ENCODE measurements around the gene QRICH2.
"Not testable (repeated sequence)": the region's sequence is repeated elsewhere in the genome, so short reads cannot be mapped to it uniquely, and the experiment has no call there.

QRICH2 gene

GRCh38 chr17:76266244-76266938 is 41.7 kb downstream of the QRICH2 start:
- DNase-seq (ENCODE audit: low spot score): no peak

DNA sequence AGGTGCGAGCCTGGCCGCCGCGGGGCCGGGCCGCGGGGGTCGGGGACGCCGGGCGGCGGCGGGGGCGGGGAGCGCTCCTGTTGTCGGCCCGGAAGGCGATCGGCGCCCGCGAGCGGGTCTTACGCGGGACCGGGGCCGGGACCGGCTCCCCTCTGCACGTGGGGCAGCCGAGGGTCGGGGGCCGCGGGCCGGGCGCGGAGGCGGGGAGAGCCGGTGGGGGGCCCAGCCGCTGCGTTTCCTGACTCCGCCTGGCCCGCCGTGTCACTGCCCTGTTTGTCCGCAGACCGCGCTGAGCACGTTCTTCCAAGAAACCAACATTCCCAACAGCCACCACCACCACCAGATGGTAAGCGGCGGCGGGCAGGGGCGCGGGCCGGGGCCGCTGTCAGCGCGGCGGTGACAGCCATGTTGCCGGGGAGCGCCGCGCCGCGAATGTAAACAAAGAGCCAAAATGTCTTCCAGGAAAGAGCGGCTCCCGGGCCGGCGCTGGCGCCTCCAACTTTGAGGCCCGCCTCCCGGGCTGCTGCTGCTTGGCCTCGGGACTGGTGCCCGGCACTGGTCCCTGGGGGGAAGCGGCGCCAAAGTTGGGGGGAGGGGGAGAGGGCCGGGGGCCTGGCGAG is 42.3 kb downstream of the QRICH2 start:
- DNase-seq (ENCODE audit: low spot score): peak; percentile 61

DNA sequence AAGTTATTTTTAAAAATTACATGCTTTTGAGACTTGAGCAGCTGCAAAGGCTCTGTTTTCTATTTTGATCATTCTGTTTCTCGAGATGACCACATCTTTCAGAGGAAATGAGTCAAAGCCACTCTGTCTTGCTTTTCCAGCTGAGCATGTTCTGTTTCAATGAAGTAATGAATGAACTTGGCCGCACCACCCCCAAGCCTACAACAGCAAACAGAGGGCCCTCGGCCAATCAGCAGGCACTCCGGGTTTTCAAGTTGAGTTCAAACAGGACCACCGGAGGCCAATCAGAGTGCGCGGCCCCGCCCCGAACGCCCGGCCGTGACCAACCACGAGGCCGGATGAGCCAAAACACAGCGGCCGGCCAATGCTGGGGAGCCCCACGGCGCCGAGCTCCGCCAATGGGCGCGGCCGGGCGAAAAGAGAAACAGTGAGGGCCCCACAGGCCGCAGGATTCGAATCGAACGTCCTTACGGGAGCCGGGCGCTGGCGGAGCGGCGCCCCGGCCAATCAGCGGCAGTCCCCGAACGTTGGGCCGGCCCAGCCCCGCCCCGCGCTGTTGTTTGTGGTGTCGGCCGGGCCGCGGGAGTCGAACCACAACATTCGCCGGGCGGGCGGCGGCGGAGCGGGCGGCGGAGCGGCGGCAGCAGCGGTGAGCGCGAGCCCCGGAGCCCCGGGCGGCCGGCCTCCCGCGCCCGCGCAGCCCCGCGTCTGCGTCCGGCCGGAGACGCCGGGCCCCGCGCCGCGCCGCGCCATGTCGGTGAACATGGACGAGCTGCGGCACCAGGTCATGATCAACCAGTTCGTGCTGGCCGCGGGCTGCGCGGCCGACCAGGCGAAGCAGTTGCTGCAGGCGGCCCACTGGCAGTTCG is 43.1 kb downstream of the QRICH2 start, which contains the start of gene UBALD2:
TSS of gene UBALD2 (plus strand) at position 594 of the 869 bp plus-strand sequence. CDS start at position 752, 158 bp downstream.
- peak; percentile 100 for DNase-seq (ENCODE audit: low spot score)

DNA sequence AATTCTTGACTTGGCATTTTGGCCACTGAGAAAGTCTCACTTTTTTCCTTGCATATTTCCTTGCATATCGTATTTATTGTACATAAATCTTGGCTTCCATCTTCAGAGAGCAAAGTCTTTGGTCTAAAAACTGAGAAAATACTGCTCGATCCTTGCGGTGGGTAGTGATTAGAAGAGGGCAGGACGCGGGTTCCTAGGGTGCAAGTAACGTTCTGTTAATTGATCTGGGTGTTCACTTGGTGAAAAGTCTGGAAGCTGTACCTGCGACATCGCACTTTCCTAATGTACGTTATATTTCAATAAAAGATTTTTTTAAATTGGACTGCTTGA is 43.7 kb downstream of the QRICH2 start:
- DNase-seq (ENCODE audit: low spot score): no peak

DNA sequence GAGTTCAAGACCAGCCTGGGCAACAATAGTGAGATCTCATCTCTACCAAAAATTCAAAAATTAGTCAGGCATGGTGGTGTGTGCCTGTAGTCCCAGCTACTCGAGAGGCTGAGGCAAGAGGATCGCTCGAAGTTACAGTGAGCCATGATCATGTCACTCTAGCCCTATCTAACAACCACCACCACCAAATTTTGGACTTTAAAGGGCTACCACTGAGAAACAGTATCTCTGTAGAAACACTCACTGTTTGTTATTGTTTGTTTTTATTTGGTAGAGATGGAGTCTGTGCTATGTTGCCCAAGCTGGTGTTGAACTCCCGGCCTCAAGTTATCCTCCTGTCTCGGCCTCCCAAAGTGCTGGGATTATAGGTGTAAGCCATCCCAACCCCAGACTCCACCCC is 44.2 kb downstream of the QRICH2 start:
- DNase-seq (ENCODE audit: low spot score): no peak

GRCh38 chr17:76262732-76263344 is 45.2 kb downstream of the QRICH2 start:
- DNase-seq (ENCODE audit: low spot score): no peak

DNA sequence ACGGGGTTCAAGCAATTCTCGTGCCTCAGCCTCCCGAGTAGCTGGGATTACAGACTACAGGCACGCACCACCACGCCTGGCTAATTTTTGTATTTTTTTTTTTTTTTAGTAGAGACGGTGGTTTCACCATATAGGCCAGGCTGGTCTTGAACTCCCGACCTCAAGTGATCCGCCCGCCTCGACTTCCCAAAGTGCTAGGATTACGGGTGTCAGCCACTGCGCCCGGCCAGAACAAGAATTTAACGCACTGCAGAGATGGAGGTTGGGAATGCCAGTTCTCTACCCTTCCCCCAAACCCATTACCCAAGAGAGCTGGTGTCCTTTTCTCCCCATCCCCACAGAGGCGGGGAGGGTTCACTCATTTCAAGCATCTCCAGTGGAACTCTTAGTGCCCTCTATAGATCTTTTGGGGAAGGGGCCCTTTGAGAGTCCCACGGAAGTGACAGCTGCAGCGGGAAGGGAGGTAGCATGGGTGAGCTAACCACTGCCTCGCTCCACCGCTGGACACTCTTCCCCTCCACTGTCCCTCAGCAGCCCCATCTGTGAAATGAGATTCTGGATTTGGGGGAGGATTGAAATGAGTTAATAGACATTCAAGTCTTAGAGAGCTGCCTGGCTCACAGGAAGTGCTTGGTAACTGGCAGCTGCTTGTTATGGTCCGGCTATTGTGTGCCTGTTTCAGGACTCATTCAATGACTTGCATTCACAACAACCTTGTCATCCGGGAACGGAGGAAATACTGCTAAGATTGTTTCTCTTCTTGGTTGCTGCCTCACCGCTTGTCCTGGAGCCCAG is 46.5 kb downstream of the QRICH2 start:
- DNase-seq (ENCODE audit: low spot score): no peak

GRCh38 chr17:76260669-76261068 is 47.4 kb downstream of the QRICH2 start:
- no peak for DNase-seq (ENCODE audit: low spot score)

- no peak for DNase-seq (ENCODE audit: low spot score)
Observed at GRCh38 chr17:76260220-76260619, 47.9 kb downstream of the QRICH2 start.

DNA sequence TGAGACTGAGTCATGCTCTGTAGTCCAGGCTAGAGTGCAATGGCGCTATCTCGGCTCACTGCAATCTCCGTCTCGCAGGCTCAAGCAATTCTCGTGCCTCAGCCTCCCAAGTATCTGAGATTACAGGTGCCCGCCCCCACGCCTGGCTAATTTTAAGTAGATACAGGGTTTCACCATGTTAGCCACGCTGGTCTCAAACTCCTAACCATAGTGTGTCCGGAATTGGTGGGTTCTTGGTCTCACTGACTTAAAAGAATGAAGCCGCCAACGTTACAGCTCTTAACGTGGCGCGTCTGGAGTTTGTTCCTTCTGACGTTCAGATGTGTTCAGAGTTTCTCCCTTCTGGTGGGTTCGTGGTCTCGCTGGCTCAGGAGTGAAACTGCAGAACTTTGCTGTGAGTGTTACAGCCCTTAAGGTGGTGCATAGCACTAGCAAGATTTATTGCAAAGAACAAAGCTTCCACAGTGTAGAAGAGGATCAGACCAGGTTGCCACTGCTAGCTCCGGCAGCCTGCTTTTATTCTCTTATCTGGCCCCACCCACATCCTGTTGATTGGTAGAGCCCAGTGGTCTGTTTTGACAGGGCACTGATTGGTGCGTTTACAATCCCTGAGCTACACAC is 51.5 kb downstream of the QRICH2 start:
- DNase-seq (ENCODE audit: low spot score): not testable (repeated sequence)

GRCh38 chr17:76255801-76256429 is 52.2 kb downstream of the QRICH2 start:
- no peak for DNase-seq (ENCODE audit: low spot score)

DNA sequence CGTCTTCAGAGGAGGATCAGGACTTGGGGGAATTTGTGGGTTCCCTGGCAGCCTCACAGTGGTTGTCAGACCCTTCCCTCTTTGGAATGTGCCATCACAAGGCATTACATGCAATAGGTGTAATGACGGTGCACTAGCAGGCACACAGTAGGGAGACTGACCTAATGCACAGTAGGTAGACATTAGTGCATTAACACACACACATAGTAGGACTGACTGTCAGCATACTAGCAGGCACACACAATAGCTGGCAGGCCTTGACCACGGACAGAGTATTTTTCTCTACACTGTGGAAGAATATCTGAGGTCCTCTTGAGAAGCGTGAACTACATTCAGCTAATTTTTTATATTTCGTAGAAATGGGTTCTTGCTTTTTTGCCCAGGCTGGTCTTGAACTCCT is 53.8 kb downstream of the QRICH2 start:
- no peak for DNase-seq (ENCODE audit: low spot score)

DNA sequence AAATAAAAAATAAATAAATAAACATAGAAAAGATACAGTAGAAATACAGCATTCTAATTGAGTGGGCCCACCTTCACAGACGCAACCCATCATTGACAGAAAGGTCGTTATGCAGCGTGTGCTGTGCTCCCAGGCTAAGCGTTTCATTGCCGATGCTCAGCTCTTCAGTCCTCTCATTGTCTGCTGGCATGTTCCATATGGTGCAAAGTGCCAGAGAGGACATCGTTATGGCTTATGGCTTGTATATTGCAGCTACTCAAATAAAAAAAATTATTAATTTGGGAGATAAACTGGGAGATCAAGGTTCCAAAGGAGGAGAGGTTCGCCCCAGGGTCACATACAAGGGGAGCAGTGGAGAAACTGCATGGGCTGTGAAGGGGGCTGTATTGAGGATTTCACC is 54.2 kb downstream of the QRICH2 start:
- no peak for DNase-seq (ENCODE audit: low spot score)

DNA sequence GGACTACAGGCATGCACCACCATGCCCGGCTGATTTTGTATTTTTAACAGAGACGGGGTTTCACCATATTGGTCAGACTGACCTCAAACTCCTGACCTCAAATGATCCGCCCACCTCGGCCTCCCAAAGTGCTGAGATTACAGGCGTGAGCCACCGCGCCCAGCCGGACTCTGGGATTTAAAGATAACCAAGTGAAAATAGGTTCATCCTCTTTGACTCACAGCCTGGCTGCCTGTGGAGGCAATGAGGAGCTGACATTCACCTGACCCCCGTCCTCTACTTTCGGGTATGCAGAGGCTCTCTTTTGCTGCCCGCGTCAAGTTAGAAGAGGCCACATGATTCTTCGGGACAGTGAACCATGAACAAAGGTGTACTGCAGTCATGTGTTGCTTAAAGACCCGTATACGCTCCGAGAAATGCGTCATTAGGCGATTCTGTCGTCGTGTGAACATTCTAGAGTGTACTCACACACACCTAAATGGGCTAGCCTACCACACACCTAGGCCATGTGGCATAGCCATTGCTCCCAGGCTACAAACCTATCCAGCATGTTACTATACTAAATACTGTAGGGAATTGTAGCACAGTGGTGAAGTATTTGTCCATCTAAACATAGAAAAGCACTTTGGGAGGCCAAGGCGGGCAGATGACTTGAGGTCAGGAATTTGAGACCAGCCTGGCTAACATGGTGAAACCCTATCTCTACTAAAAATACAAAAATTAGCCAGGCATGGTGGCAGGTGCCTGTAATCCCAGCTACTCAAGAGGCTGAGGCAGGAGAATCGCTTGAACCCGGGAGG is 54.9 kb downstream of the QRICH2 start:
- not testable (repeated sequence) for DNase-seq (ENCODE audit: low spot score)

DNA sequence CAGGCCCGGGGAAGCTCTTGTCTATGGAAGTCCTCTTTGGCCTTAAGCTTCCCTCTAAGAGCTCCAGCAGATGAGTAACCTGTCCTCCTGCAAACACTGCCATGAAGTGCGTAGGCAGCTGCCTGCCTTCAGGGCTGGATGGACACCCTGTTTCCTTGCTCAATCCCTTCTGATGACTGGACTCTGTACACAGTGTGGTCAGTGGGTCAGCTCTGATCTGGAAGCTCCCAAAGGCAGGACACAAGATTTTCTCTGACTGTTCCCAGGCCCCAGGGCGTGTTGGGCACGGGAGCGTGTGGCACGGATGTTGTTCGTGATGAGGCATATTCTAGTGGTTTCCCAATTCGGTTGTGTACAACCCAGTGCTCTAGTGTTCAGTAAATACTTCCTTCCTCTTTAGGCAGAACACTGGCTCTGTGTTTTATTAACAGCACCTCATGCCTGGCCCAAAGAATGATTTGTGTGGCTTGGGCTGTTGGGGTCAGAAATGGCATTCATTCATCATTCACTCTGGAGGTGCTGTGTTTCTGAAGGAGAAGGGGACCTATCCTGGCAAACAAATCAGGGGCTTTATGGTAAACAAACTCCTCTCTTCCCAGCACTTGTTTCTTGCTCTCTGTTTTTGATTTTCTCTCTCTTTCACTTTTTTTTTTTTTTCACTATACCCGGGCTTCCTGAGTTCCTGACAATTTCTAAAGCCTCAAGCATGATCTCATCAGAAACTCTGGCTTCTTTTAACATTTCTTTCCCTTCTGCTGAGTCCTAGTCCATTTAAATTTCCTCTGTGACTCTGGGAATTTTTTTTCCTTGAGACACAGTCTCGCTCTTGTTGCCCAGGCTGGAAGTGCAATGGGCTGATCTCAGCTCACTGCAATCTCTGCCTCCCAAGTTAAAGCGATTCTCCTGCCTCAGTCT is 55.8 kb downstream of the QRICH2 start:
- no peak for DNase-seq (ENCODE audit: low spot score)

DNA sequence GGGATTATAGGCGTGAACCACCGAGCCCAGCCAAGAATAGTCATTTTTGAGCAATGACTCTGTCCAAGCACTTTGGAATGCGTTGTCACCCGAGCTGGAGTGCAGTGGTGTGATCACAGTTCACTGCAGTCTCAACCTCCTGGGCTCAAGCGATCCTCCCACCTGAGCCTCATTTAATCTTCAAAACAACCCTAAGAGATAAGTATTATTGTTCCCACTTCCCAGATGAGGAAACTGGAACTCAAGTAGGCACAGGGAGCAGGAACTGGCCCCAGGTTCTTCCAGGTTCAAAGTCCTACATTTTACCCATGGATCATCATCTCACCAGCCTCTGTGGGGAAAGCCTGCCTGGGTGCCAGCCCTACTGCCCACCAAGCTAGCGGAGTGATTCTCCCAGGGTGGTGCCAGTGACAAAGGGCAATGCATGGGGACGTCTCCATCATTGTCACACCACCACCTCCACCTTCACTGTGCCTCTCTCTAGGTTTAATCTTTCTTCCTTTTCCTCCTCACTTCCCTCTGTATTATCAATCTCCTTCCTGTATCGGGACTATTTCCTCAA is 56.5 kb downstream of the QRICH2 start:
- DNase-seq (ENCODE audit: low spot score): no peak

GRCh38 chr17:76250141-76250540 is 57.9 kb downstream of the QRICH2 start:
- DNase-seq (ENCODE audit: low spot score): no peak

GRCh38 chr17:76248013-76248782 is 59.9 kb downstream of the QRICH2 start:
- no peak for DNase-seq (ENCODE audit: low spot score)
